ENCODE data around the gene C1QTNF4. TPM values are rescaled to one million over a fixed set of nuclear protein-coding genes. Genes with fewer than 3 reads are reported as not detected.

C1QTNF4 gene
- total and polyA plus RNA-seq, 9 of the 15 experiments (the other 6 are each of a cell fraction or from before 2014, with no cell fraction given) = not detected

DNA sequence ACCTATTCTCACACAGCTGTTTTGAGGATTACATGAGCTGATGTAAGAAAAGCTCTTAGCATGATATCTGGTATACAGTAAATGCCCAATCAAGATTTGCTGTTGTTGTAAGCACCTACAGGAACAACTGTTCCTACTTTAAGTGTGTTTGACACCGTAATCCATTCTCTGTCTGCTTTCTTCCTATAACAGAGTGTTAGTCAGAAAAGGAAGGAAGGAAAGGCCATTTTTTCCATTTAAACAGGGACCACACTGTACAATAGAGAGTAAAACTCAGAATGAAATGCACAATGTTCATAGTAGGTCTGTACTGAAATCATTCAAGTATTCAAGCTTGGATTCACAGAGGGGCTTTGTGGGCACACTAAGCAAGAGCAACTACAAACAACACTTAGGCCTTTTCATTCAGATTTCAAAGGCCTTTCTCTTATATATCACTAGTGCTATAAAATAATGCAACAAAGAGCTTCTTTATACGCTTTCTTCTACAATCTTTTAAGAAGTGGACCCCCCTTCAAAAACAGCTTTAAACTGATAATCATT lies 26.7 kb upstream of the C1QTNF4 start (continued):
- TF ChIP-seq, protein P1, sequence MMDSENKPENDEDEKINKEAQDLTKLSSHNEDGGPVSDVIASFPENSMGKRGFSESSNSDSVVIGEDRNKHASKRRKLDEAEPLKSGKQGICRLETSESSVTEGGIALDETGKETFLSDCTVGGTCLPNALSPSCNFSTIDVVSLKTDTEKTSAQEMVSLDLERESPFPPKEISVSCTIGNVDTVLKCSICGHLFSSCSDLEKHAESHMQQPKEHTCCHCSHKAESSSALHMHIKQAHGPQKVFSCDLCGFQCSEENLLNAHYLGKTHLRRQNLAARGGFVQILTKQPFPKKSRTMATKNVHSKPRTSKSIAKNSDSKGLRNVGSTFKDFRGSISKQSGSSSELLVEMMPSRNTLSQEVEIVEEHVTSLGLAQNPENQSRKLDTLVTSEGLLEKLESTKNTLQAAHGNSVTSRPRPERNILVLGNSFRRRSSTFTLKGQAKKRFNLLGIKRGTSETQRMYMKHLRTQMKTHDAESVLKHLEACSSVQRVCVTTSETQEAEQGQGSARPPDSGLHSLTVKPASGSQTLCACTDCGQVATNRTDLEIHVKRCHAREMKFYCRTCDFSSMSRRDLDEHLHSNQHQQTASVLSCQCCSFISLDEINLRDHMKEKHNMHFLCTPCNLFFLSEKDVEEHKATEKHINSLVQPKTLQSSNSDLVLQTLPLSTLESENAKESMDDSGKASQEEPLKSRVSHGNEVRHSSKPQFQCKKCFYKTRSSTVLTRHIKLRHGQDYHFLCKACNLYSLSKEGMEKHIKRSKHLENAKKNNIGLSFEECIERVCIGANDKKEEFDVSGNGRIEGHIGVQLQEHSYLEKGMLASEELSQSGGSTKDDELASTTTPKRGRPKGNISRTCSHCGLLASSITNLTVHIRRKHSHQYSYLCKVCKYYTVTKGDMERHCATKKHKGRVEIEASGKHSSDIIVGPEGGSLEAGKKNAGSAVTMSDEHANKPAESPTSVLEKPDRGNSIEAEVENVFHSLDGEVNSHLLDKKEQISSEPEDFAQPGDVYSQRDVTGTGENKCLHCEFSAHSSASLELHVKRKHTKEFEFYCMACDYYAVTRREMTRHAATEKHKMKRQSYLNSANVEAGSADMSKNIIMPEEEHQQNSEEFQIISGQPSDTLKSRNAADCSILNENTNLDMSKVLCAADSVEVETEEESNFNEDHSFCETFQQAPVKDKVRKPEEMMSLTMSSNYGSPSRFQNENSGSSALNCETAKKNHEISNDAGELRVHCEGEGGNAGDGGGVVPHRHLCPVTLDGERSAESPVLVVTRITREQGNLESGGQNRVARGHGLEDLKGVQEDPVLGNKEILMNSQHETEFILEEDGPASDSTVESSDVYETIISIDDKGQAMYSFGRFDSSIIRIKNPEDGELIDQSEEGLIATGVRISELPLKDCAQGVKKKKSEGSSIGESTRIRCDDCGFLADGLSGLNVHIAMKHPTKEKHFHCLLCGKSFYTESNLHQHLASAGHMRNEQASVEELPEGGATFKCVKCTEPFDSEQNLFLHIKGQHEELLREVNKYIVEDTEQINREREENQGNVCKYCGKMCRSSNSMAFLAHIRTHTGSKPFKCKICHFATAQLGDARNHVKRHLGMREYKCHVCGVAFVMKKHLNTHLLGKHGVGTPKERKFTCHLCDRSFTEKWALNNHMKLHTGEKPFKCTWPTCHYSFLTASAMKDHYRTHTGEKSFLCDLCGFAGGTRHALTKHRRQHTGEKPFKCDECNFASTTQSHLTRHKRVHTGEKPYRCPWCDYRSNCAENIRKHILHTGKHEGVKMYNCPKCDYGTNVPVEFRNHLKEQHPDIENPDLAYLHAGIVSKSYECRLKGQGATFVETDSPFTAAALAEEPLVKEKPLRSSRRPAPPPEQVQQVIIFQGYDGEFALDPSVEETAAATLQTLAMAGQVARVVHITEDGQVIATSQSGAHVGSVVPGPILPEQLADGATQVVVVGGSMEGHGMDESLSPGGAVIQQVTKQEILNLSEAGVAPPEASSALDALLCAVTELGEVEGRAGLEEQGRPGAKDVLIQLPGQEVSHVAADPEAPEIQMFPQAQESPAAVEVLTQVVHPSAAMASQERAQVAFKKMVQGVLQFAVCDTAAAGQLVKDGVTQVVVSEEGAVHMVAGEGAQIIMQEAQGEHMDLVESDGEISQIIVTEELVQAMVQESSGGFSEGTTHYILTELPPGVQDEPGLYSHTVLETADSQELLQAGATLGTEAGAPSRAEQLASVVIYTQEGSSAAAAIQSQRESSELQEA (IDR thresholded peaks at IDR 0.05; ENCODE audit: low read depth) = no peak
- TF ChIP-seq PRPF4 (IDR thresholded peaks at IDR 0.05; ENCODE audit: insufficient read depth, low read depth, low read length, poor library complexity, severe bottlenecking) (no peak), TBP (optimal IDR thresholded peaks at IDR 0.05; ENCODE audit: low read depth, low read length) (no peak), ZNF644 (tag; IDR thresholded peaks at IDR 0.05; ENCODE audit: low read depth) (no peak), RFX7 (CRISPR knock-in tag; IDR thresholded peaks at IDR 0.05) (no peak)

Measured in K562 (cell line).